Caco-2 (cell line): ENCODE measurements around the gene C1orf35. TPM values are rescaled to one million over a fixed set of nuclear protein-coding genes. Genes with fewer than 3 reads are reported as not detected.

Experiments used
- BruUV-seq: library from RNA; stranded (reverse); fragments of 400-500 nt; replicated peaks from 2 replicates; lab custom pipeline; 2021; lab: Mats Ljungman, UMichigan
- CTCF ChIA-PET: fragments of 300-600 bp; sonication (Branson Sonifier 250); formaldehyde crosslinking; loops from one replicate; lab custom pipeline; 2022; ENCODE audit warnings: antibody characterized with exemption; lab: Charles Lee
- POLR2A ChIA-PET: fragments of 300-600 bp; sonication (Branson Sonifier 250); formaldehyde crosslinking; loops from one replicate; lab custom pipeline; 2022; ENCODE audit warnings: antibody characterized with exemption; lab: Charles Lee
- DNase-seq, 2 experiments: peaks; one replicate each; pipeline versions ENCODE4 v3.0.0 to v3.0.0-alpha.2; 2020 to 2022
- H3K27me3 ChIP-seq: replicated peaks from 2 replicates; pipeline ENCODE4 v1.6.0; 2011; ENCODE audit warnings: low read length; ENCODE audit not compliant: control insufficient read depth, insufficient read depth
- H3K36me3 ChIP-seq: 2 replicates; pipeline ENCODE4 v1.5.1; 2011; ENCODE audit warnings: low read length; ENCODE audit not compliant: control insufficient read depth, insufficient read depth
- H3K4me1 ChIP-seq: fragments of 250-450 bp; sonication (Bioruptor Pico); 2 replicates; pipeline ENCODE4 v1.5.1; 2020; ENCODE audit warnings: mild to moderate bottlenecking
- H3K4me3 ChIP-seq: 2 replicates; pipeline ENCODE4 v1.5.1; 2011; ENCODE audit warnings: low read depth, mild to moderate bottlenecking, control low read depth, low read length
- H3K9me3 ChIP-seq: fragments of 250-450 bp; sonication (Bioruptor Pico); 2 replicates; pipeline ENCODE4 v1.5.1; 2020; ENCODE audit warnings: mild to moderate bottlenecking, moderate library complexity
- H3K27ac Mint-ChIP-seq: one replicate; pipeline ENCODE4 v1.8.0; 2022; ENCODE audit warnings: mixed read lengths; ENCODE audit not compliant: unreplicated experiment
- H3K27me3 Mint-ChIP-seq: one replicate; pipeline ENCODE4 v1.8.0; 2022; ENCODE audit warnings: mixed read lengths; ENCODE audit not compliant: insufficient read depth, unreplicated experiment
- H3K36me3 Mint-ChIP-seq: one replicate; pipeline ENCODE4 v1.8.0; 2022; ENCODE audit warnings: mild to moderate bottlenecking, mixed read lengths; ENCODE audit not compliant: insufficient read depth, unreplicated experiment
- H3K4me1 Mint-ChIP-seq: one replicate; pipeline ENCODE4 v1.8.0; 2022; ENCODE audit warnings: low read depth, mixed read lengths; ENCODE audit not compliant: unreplicated experiment
- H3K4me3 Mint-ChIP-seq: one replicate; pipeline ENCODE4 v1.8.0; 2022; ENCODE audit warnings: mild to moderate bottlenecking, moderate library complexity, mixed read lengths; ENCODE audit not compliant: unreplicated experiment
- H3K9me3 Mint-ChIP-seq: one replicate; pipeline ENCODE4 v1.8.0; 2022; ENCODE audit warnings: mixed read lengths; ENCODE audit not compliant: unreplicated experiment
- CTCF ChIP-seq, 2 experiments: fragments of 200-600 bp in 1 of 2; IDR thresholded peaks; 1 replicate in 1 of 2; 2 replicates in 1 of 2; pipeline versions ENCODE4 v1.5.1 to v1.8.0; 2011 to 2022; ENCODE audit warnings: antibody characterized with exemption in 1 of 2, control low read depth in 1 of 2, inconsistent platforms in 1 of 2, low read depth in 1 of 2, low read length in 1 of 2, mild to moderate bottlenecking in 1 of 2, moderate library complexity in 1 of 2; ENCODE audit not compliant: insufficient read depth in 1 of 2, severe bottlenecking in 1 of 2, unreplicated experiment in 1 of 2
- intact Hi-C: fragments of 100-400 bp; cut with micrococcal nuclease; formaldehyde crosslinking; loops from one replicate; pipeline ENCODE4 v1.10.0; 2022; ENCODE audit not compliant: unreplicated experiment
- total RNA-seq: library from RNA; stranded (reverse); gene quantifications from 2 replicates; pipeline ENCODE4 v1.2.3, GENCODE V29; 2022

Gene C1orf35
- total RNA-seq, 1 experiment from 2014 or later = 34.5 TPM

- H3K27me3 ChIP-seq = no peaks in the 10 kb centered on the region
- DNase-seq = no peak
- intact Hi-C loops = loop anchor here (2.0 to 10.0 kb wide), 2 partner anchors 25 to 623 kb away; partner anchors contain the start of gene ARF1
- no peaks in the 10 kb centered on the region for H3K36me3 ChIP-seq
- no TSS peak for BruUV-seq
- H3K4me3 ChIP-seq = peak overlapping the region; percentile 94
- CTCF ChIA-PET = no interaction called here
- no peaks in the 10 kb centered on the region for H3K9me3 ChIP-seq
- TF ChIP-seq CTCF (IDR thresholded peaks at IDR 0.05; ENCODE audit: insufficient read depth in 1 of 2, low read depth in 1 of 2, low read length in 1 of 2, severe bottlenecking in 1 of 2, unreplicated experiment in 1 of 2) = no peak
- Mint-ChIP-seq H3K4me1 (peaks cover 15% of the 10 kb centered on the region), H3K27me3 (no peaks in the 10 kb centered on the region), H3K9me3 (no peaks in the 10 kb centered on the region), H3K4me3 (peak overlapping the region; percentile 99), H3K36me3 (peaks cover 37% of the 10 kb centered on the region), H3K27ac (peak overlapping the region; percentile 100)
- H3K4me1 ChIP-seq = peaks cover 22% of the 10 kb centered on the region
- POLR2A ChIA-PET = no interaction called here
These were observed 5.0 kb upstream of the C1orf35 start for GRCh38 chr1:228108055-228108690.

- no TSS peak for BruUV-seq
- Mint-ChIP-seq H3K27ac (no peak overlapping the region), H3K9me3 (no peaks in the 10 kb centered on the region), H3K4me1 (peaks cover 15% of the 10 kb centered on the region), H3K36me3 (peaks cover 41% of the 10 kb centered on the region), H3K27me3 (no peaks in the 10 kb centered on the region), H3K4me3 (peak overlapping the region; percentile 99)
- Histone ChIP-seq H3K36me3 (no peaks in the 10 kb centered on the region), H3K27me3 (no peaks in the 10 kb centered on the region), H3K4me3 (no peak overlapping the region), H3K4me1 (peaks cover 22% of the 10 kb centered on the region), H3K9me3 (no peaks in the 10 kb centered on the region)
- ChIA-PET CTCF (no interaction called here), POLR2A (no interaction called here)
- no peak for DNase-seq
- intact Hi-C loops = loop anchor here (2.0 to 10.0 kb wide), 2 partner anchors 25 to 623 kb away; partner anchors contain the start of gene ARF1
- TF ChIP-seq CTCF (IDR thresholded peaks at IDR 0.05; ENCODE audit: insufficient read depth in 1 of 2, low read depth in 1 of 2, low read length in 1 of 2, severe bottlenecking in 1 of 2, unreplicated experiment in 1 of 2) = no peak
These were observed 4.5 kb upstream of the C1orf35 start for GRCh38 chr1:228107636-228108035.

- H3K4me3 ChIP-seq = no peak overlapping the region
- no peak for TF ChIP-seq CTCF (IDR thresholded peaks at IDR 0.05; ENCODE audit: insufficient read depth in 1 of 2, low read depth in 1 of 2, low read length in 1 of 2, severe bottlenecking in 1 of 2, unreplicated experiment in 1 of 2)
- H3K27ac Mint-ChIP-seq = no peak overlapping the region
- POLR2A ChIA-PET = interaction anchor here (0.8 to 0.9 kb wide), 2 partner anchors 15 to 24 kb away, joined by 3 read pairs; partner anchors contain the start of gene ARF1
- peaks cover 15% of the 10 kb centered on the region for H3K4me1 Mint-ChIP-seq
- no peaks in the 10 kb centered on the region for H3K27me3 ChIP-seq
- H3K36me3 ChIP-seq = no peaks in the 10 kb centered on the region
- H3K4me1 ChIP-seq = peaks cover 22% of the 10 kb centered on the region
- H3K36me3 Mint-ChIP-seq = peaks cover 43% of the 10 kb centered on the region
- no TSS peak for BruUV-seq
- no peaks in the 10 kb centered on the region for H3K9me3 Mint-ChIP-seq
- no peak for DNase-seq
- H3K4me3 Mint-ChIP-seq = no peak overlapping the region
- intact Hi-C loops = loop anchor here (10.0 kb wide), 1 partner anchor 622 kb away; no protein-coding TSS in a partner anchor
- CTCF ChIA-PET = interaction anchor here (0.6 kb wide), 1 partner anchor 318 kb away, joined by 3 read pairs; no protein-coding TSS in a partner anchor
- no peaks in the 10 kb centered on the region for H3K27me3 Mint-ChIP-seq
- no peaks in the 10 kb centered on the region for H3K9me3 ChIP-seq
These were observed 3.6 kb upstream of the C1orf35 start for GRCh38 chr1:228106800-228107054.
